Smooth muscle cell (in vitro differentiated cells): ENCODE data around the gene WWC1. TPM values are rescaled to one million over a fixed set of nuclear protein-coding genes. Genes with fewer than 3 reads are reported as not detected.

Experiments used
- DNase-seq: peaks from one replicate; lab custom pipeline; 2025; ENCODE audit not compliant: unreplicated experiment; lab: John Stamatoyannopoulos, UW
- H2AFZ ChIP-seq: fragments of 200-600 bp; sonication (generic); 2 replicates; pipeline ENCODE4 v1.6.0; 2016; ENCODE audit warnings: antibody characterized with exemption, low read depth, mild to moderate bottlenecking
- H3F3A ChIP-seq: fragments of 200-600 bp; sonication (generic); 2 replicates; pipeline ENCODE4 v1.6.0; 2017; ENCODE audit warnings: antibody characterized with exemption, low read depth
- H3K27ac ChIP-seq: fragments of 200-600 bp; sonication (generic); 2 replicates; pipeline ENCODE4 v1.5.1; 2016; ENCODE audit warnings: low read depth, mild to moderate bottlenecking
- H3K27me3 ChIP-seq: fragments of 200-600 bp; sonication (generic); 2 replicates; pipeline ENCODE4 v1.6.1; 2016; ENCODE audit warnings: low read depth, mild to moderate bottlenecking
- H3K36me3 ChIP-seq: fragments of 200-600 bp; sonication (generic); 2 replicates; pipeline ENCODE4 v1.5.1; 2016; ENCODE audit warnings: low read depth
- H3K4me1 ChIP-seq: fragments of 200-600 bp; sonication (generic); 2 replicates; pipeline ENCODE4 v1.5.1; 2016; ENCODE audit warnings: low read depth
- H3K4me2 ChIP-seq: fragments of 200-600 bp; sonication (generic); 2 replicates; pipeline ENCODE4 v1.6.0; 2016; ENCODE audit warnings: mild to moderate bottlenecking
- H3K4me3 ChIP-seq: fragments of 200-600 bp; sonication (generic); 2 replicates; pipeline ENCODE4 v1.5.1; 2016; ENCODE audit warnings: mild to moderate bottlenecking
- H3K79me2 ChIP-seq: fragments of 200-600 bp; sonication (generic); 2 replicates; pipeline ENCODE4 v1.6.0; 2016; ENCODE audit warnings: low read depth, mild to moderate bottlenecking
- H3K9ac ChIP-seq: fragments of 200-600 bp; sonication (generic); 2 replicates; pipeline ENCODE4 v1.6.0; 2016; ENCODE audit warnings: low read depth
- H3K9me3 ChIP-seq: fragments of 200-600 bp; sonication (generic); replicated peaks from 2 replicates; pipeline ENCODE4 v1.5.1; 2016; ENCODE audit warnings: low read depth
- H4K20me1 ChIP-seq: fragments of 200-600 bp; sonication (generic); 2 replicates; pipeline ENCODE4 v1.6.0; 2016; ENCODE audit warnings: low read depth
- CTCF ChIP-seq: fragments of 200-600 bp; sonication (generic); IDR thresholded peaks from 2 replicates; pipeline ENCODE4 v1.5.1; 2017; ENCODE audit warnings: borderline replicate concordance, mild to moderate bottlenecking, antibody characterized with exemption; ENCODE audit not compliant: insufficient read depth, poor library complexity, severe bottlenecking
- WGBS: methylation state at CpG from one replicate; pipeline ENCODE4 v1.1.7; 2016; ENCODE audit warnings: low lambda C conversion rate; 5-methylcytosine and 5-hydroxymethylcytosine counted together
- polyA plus RNA-seq: library from polyadenylated mRNA; unstranded; fragments of >200 nt; fragmentation: Nextera tagmentation; extraction: Ambion mirVana; gene quantifications from 2 replicates; pipeline ENCODE4 v1.2.1, GENCODE V29; 2016
- total RNA-seq: library from RNA; depleted of rRNA; stranded (reverse); fragments of >200 nt; gene quantifications from 2 replicates; pipeline ENCODE4 v1.2.3, GENCODE V29; 2014

WWC1 gene
- total and polyA plus RNA-seq, 2 experiments from 2014 or later: 3.7 to 7.5 TPM

GRCh38 chr5:168372356-168372946 is 81.0 kb downstream of the WWC1 start:
- Histone ChIP-seq H3K9me3 (no peaks in the 10 kb centered on the region), H2AFZ (no peak overlapping the region), H3K4me2 (no peak overlapping the region), H3K27ac (no peak overlapping the region), H3K4me1 (no peaks in the 10 kb centered on the region), H3K27me3 (no peaks in the 10 kb centered on the region), H3K9ac (no peak overlapping the region), H3F3A (no peaks in the 10 kb centered on the region), H3K36me3 (no peaks in the 10 kb centered on the region), H3K4me3 (no peak overlapping the region), H3K79me2 (no peaks in the 10 kb centered on the region), H4K20me1 (no peaks in the 10 kb centered on the region)
- no peak for TF ChIP-seq CTCF
- 69% methylated on average over 2 of the region's 2 CpGs for WGBS
- DNase-seq: no peak

DNA sequence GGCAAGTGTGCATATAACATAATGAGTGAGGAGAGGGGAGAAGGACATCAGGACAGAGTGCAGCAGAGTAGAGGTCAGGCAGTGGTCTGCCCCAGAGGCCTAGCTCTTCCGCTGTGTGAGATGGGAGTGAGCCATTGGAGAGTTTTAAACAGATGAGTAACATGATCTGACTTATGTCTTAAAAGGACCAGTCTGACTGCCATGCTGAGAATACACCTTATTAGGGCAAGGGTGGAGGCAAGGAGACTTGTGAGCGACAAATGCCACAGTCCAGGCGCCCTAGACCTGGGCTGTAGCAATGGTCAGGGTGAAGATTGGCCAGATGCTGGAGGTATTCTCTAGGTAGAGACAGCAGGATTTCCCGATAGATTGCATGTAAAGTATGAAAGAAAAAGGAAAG is 83.1 kb downstream of the WWC1 start:
- H3K9ac ChIP-seq: no peak overlapping the region
- WGBS: 86% methylated on average over 4 of the region's 4 CpGs
- H4K20me1 ChIP-seq: no peaks in the 10 kb centered on the region
- no peaks in the 10 kb centered on the region for H3K9me3 ChIP-seq
- no peak overlapping the region for H2AFZ ChIP-seq
- DNase-seq: no peak
- no peak for TF ChIP-seq CTCF
- no peaks in the 10 kb centered on the region for H3K4me1 ChIP-seq
- H3K4me3 ChIP-seq: no peak overlapping the region
- H3K27me3 ChIP-seq: no peaks in the 10 kb centered on the region
- no peak overlapping the region for H3K4me2 ChIP-seq
- no peaks in the 10 kb centered on the region for H3K36me3 ChIP-seq
- no peak overlapping the region for H3K27ac ChIP-seq
- no peaks in the 10 kb centered on the region for H3K79me2 ChIP-seq
- H3F3A ChIP-seq: no peaks in the 10 kb centered on the region

- Histone ChIP-seq H2AFZ (no peak overlapping the region), H3K36me3 (no peaks in the 10 kb centered on the region), H3K4me2 (no peak overlapping the region), H3K9ac (no peak overlapping the region), H3K9me3 (no peaks in the 10 kb centered on the region), H3F3A (no peaks in the 10 kb centered on the region), H4K20me1 (no peaks in the 10 kb centered on the region), H3K79me2 (no peaks in the 10 kb centered on the region), H3K4me1 (no peaks in the 10 kb centered on the region), H3K4me3 (no peak overlapping the region), H3K27me3 (no peaks in the 10 kb centered on the region), H3K27ac (no peak overlapping the region)
- no peak for TF ChIP-seq CTCF
- 98% methylated on average over 7 of the region's 7 CpGs for WGBS
- DNase-seq: no peak
Observed at GRCh38 chr5:168375214-168375613, 83.8 kb downstream of the WWC1 start.

GRCh38 chr5:168377525-168377924 is 86.1 kb downstream of the WWC1 start:
- DNase-seq: no peak
- Histone ChIP-seq H3K4me2 (no peak overlapping the region), H3K27me3 (no peaks in the 10 kb centered on the region), H3K27ac (no peak overlapping the region), H4K20me1 (no peaks in the 10 kb centered on the region), H3K9me3 (no peaks in the 10 kb centered on the region), H3K4me1 (no peaks in the 10 kb centered on the region), H3K4me3 (no peak overlapping the region), H3F3A (no peaks in the 10 kb centered on the region), H3K36me3 (no peaks in the 10 kb centered on the region), H3K79me2 (no peaks in the 10 kb centered on the region), H3K9ac (no peak overlapping the region), H2AFZ (no peak overlapping the region)
- no peak for TF ChIP-seq CTCF
- 84% methylated on average over 2 of the region's 2 CpGs for WGBS
